Esophagus muscularis mucosa (tissue), 4 donors: Measurements from ENCODE around the gene BACE1.

Source experiments
- EP300 ChIP-seq: sonication (generic); formaldehyde crosslinking; IDR thresholded peaks from one replicate; pipeline ENCODE4 v1.6.1; 2017; ENCODE audit warnings: antibody characterized with exemption
- POLR2A ChIP-seq: fragments of 450-650 bp; IDR thresholded peaks from one replicate; pipeline ENCODE4 v1.6.1; 2017; ENCODE audit warnings: antibody characterized with exemption, moderate library complexity, mild to moderate bottlenecking, low read depth
- POLR2AphosphoS5 ChIP-seq, 2 donors: sonication (generic); formaldehyde crosslinking; IDR thresholded peaks; one replicate each; pipeline ENCODE4 v1.6.1; 2017; ENCODE audit warnings: antibody characterized with exemption in 2 of 2
- TF ChIP-seq, protein P1 (sequence below), 3 experiments: fragments of 200-600 bp in 2 of 3; fragments of 450-650 bp in 1 of 3; sonication (generic) in 2 of 3; IDR thresholded peaks; one replicate each; pipeline ENCODE4 v1.5.1; 2017 to 2019; ENCODE audit warnings: antibody characterized with exemption in 3 of 3, mild to moderate bottlenecking in 2 of 3, moderate library complexity in 1 of 3

DNA sequence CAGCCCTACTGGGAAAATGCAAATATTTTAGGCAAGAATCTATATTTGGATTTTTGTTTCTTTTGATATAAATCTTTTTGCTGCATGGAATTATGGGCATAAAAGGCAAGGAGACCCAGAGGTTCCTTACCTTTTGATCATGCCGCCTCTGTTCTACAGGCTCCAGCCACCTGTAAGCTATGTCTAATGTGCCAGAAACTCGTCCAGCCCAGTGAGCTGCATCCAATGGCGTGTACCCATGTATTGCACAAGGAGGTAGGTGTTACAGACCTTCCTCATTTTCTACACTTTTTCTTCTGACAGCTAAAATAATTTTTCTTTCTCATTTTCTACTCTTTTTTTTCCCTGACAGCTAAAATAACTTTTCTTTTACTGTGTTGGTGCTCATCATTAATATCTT, 33.1 kb downstream of the BACE1 start:
- TF ChIP-seq POLR2A (no peak), POLR2AphosphoS5 (IDR thresholded peaks at IDR 0.05) (no peak), EP300 (no peak)
- TF ChIP-seq, protein P1, sequence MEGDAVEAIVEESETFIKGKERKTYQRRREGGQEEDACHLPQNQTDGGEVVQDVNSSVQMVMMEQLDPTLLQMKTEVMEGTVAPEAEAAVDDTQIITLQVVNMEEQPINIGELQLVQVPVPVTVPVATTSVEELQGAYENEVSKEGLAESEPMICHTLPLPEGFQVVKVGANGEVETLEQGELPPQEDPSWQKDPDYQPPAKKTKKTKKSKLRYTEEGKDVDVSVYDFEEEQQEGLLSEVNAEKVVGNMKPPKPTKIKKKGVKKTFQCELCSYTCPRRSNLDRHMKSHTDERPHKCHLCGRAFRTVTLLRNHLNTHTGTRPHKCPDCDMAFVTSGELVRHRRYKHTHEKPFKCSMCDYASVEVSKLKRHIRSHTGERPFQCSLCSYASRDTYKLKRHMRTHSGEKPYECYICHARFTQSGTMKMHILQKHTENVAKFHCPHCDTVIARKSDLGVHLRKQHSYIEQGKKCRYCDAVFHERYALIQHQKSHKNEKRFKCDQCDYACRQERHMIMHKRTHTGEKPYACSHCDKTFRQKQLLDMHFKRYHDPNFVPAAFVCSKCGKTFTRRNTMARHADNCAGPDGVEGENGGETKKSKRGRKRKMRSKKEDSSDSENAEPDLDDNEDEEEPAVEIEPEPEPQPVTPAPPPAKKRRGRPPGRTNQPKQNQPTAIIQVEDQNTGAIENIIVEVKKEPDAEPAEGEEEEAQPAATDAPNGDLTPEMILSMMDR (IDR thresholded peaks at IDR 0.05) = no peak
